Immature natural killer cell (primary cell): ENCODE data around the gene ZMPSTE24. TPM values are rescaled to one million over a fixed set of nuclear protein-coding genes. Genes with fewer than 3 reads are reported as not detected.
A peak's percentile ranks its signal among the peaks of the same experiment; 100 is the strongest.
"Not testable (repeated sequence)": the region's sequence is repeated elsewhere in the genome, so short reads cannot be mapped to it uniquely, and the experiment has no call there.

Experiments used
- DNase-seq, 3 donors: peaks; one replicate each; pipeline ENCODE4 v3.0.0; 2022; ENCODE audit warnings: mixed read lengths in 1 of 3
- H3K27ac Mint-ChIP-seq, 6 donors: one replicate each; pipeline ENCODE4 v1.8.0; 2020; ENCODE audit warnings: mixed read lengths in 6 of 6, mild to moderate bottlenecking in 5 of 6, inconsistent platforms in 4 of 6, moderate library complexity in 3 of 6
- H3K27me3 Mint-ChIP-seq, 3 donors: one replicate each; pipeline ENCODE4 v1.8.0; 2020 to 2021; ENCODE audit warnings: low read depth in 3 of 3, mild to moderate bottlenecking in 3 of 3, mixed read lengths in 3 of 3, moderate library complexity in 3 of 3, inconsistent platforms in 1 of 3
- H3K36me3 Mint-ChIP-seq, 3 donors: one replicate each; pipeline ENCODE4 v1.8.0; 2020; ENCODE audit warnings: mixed read lengths in 3 of 3, inconsistent platforms in 2 of 3, mild to moderate bottlenecking in 2 of 3
- H3K4me1 Mint-ChIP-seq, 2 donors: one replicate each; pipeline ENCODE4 v1.8.0; 2020; ENCODE audit warnings: inconsistent platforms in 2 of 2, mild to moderate bottlenecking in 2 of 2, mixed read lengths in 2 of 2, moderate library complexity in 1 of 2
- H3K4me3 Mint-ChIP-seq, 5 donors: one replicate each; pipeline ENCODE4 v1.8.0; 2020; ENCODE audit warnings: mild to moderate bottlenecking in 5 of 5, mixed read lengths in 5 of 5, inconsistent platforms in 3 of 5, moderate library complexity in 3 of 5
- H3K9me3 Mint-ChIP-seq, 6 donors: one replicate each; pipeline ENCODE4 v1.8.0; 2020; ENCODE audit warnings: mild to moderate bottlenecking in 6 of 6, mixed read lengths in 6 of 6, inconsistent platforms in 4 of 6, moderate library complexity in 3 of 6
- polyA plus RNA-seq, 3 donors: library from polyadenylated mRNA; unstranded; fragments of 300-500 nt; fragmentation: Illumina TruSeq; gene quantifications; one replicate each; pipeline ENCODE4 v1.2.3, GENCODE V29; 2021

ZMPSTE24 gene
- 10 to 100 TPM; 34.3 to 47.6 (median 41.0) TPM for polyA plus RNA-seq

DNA sequence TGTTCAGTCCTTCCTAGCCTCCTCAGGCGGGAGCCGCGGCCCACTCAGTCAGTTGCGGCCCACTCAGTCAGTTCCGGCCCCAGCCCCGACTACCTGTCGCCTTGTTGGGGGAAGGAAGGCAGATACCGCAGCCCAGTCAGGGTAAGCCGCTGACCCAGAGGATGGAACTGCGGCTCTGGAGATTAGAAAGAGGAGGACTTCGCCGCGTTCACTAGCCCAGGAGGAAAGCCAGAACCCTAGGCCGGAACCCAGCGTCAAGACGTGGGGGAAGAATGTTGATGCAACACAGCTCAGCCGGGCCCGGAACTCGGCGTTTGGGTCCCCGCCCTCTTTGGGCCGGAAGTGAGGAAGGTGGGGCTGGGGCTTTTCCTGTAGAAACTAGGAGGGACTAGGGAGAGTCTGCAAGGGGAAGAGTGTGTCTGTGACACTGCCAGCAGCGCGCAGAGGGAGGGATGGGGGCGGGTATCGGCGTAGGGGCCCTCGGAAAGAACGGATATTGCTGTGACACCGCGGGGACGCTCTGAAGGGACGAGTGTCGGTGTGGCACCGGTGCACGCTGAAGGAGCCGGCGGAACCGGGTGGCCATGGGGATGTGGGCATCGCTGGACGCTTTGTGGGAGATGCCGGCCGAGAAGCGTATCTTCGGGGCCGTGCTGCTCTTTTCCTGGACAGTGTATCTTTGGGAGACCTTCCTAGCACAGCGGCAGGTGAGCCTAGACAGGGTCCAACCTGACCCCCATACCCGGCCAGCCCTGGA lies at the start of gene ZMPSTE24:
ZMPSTE24 (plus strand) TSS at position 549 of the 757 bp plus-strand sequence; CDS start at position 585, 36 bp downstream.
- H3K27me3 Mint-ChIP-seq: peaks cover 10 to 14% (median 11%) of the 10 kb centered on the region in 3 donors
- H3K9me3 Mint-ChIP-seq: no peaks in the 10 kb centered on the region
- peaks cover 44 to 62% of the 10 kb centered on the region in 2 donors for H3K4me1 Mint-ChIP-seq
- DNase-seq: peak; percentile 94 to 96 (median 96)
- H3K36me3 Mint-ChIP-seq: peaks cover 12 to 26% (median 21%) of the 10 kb centered on the region in 3 donors
- peak within 1 kb of the TSS; percentile 92 to 99 (median 95) for H3K4me3 Mint-ChIP-seq
- peak within 1 kb of the TSS; percentile 98 to 100 (median 100) for H3K27ac Mint-ChIP-seq

DNA sequence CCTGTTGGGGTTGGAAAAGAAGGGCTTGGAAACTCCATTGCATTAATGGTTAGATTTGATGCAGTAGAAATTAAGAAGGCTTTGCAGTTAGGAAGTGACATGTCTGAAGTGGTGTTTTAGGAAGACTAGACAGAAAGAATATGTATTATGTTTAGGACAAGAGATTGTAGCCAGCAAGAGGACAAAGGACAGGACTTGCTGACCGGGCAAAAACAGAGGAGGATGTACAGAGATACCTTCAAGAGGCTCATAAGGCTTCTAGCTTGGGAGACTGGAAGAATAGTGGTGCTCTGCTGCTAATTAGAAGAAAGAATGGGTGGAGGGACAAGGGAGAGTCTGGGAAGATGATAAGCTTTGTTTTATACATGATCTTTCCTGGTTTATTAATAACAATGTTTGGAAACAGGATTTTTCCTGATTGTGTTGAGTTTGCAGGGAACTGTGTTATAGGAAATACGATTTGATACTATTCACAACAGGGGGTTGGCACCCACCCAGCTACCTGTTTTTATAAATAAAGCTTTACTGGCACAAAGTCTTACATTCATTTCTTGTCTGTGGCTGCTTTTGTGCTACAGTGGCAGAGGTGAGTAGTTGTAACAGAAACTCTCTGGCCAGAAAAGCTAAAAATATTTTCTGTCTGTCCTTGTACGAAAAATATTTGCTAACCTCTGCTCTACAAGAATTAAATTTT lies 47.4 kb upstream of the ZMPSTE24 start:
- peaks cover 0 to 2% (median 0%) of the 10 kb centered on the region in 3 donors for H3K27me3 Mint-ChIP-seq
- H3K36me3 Mint-ChIP-seq: peaks cover 0 to 16% (median 4%) of the 10 kb centered on the region in 3 donors
- H3K27ac Mint-ChIP-seq: peak overlapping the region in 3 of 6 donors; percentile 1 to 12 (median 5)
- peaks cover 6 to 18% of the 10 kb centered on the region in 2 donors for H3K4me1 Mint-ChIP-seq
- DNase-seq: no peak
- no peaks in the 10 kb centered on the region for H3K9me3 Mint-ChIP-seq
- no peak overlapping the region for H3K4me3 Mint-ChIP-seq

DNA sequence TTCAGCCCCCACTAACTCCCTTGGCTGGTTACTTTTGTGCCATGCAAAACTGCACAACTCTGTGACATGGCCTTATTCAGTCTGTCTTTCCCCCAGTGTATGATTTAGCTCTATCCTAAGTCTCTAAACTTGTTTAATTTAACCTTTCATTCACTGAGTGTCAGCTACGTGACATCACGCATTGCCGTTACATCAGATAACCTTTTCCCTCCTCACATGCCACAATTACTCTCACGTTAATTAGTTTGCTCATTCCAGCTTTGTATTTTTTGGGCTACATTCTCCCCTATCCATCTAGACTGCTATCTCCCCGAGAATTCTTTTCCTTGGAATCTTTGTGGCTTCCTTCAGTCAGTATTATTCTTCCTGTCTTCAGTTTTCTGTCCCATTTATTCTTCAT lies 39.7 kb upstream of the ZMPSTE24 start:
- no peaks in the 10 kb centered on the region for H3K9me3 Mint-ChIP-seq
- no peak overlapping the region for H3K27ac Mint-ChIP-seq
- H3K36me3 Mint-ChIP-seq: peaks cover 0 to 6% (median 0%) of the 10 kb centered on the region in 3 donors
- no peaks in the 10 kb centered on the region for H3K27me3 Mint-ChIP-seq
- DNase-seq: no peak
- H3K4me3 Mint-ChIP-seq: no peak overlapping the region
- H3K4me1 Mint-ChIP-seq: no peaks in the 10 kb centered on the region

DNA sequence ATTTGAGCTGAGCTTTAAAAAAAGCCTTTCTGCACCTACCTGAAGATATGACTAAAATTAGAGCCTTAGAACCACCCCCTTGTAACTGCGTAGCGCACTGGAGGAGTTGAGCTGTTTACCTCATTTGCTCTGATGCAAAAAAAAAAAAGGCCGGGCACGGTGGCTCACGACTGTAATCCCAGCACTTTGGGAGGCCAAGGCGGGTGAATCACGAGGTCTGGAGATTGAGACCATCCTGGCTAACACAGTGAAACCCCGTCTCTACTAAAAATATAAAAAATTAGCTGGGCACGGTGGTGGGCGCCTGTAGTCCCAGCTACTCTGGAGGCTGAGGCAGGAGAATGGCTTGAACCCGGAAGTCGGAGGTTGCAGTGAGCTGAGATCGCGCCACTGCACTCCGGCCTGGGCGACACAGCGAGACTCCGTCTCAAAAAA lies 36.5 kb upstream of the ZMPSTE24 start:
- H3K4me3 Mint-ChIP-seq, H3K27ac Mint-ChIP-seq, H3K4me1 Mint-ChIP-seq, H3K9me3 Mint-ChIP-seq, DNase-seq, H3K27me3 Mint-ChIP-seq: not testable (repeated sequence)
- peaks cover 0 to 10% (median 0%) of the 10 kb centered on the region in 3 donors for H3K36me3 Mint-ChIP-seq

DNA sequence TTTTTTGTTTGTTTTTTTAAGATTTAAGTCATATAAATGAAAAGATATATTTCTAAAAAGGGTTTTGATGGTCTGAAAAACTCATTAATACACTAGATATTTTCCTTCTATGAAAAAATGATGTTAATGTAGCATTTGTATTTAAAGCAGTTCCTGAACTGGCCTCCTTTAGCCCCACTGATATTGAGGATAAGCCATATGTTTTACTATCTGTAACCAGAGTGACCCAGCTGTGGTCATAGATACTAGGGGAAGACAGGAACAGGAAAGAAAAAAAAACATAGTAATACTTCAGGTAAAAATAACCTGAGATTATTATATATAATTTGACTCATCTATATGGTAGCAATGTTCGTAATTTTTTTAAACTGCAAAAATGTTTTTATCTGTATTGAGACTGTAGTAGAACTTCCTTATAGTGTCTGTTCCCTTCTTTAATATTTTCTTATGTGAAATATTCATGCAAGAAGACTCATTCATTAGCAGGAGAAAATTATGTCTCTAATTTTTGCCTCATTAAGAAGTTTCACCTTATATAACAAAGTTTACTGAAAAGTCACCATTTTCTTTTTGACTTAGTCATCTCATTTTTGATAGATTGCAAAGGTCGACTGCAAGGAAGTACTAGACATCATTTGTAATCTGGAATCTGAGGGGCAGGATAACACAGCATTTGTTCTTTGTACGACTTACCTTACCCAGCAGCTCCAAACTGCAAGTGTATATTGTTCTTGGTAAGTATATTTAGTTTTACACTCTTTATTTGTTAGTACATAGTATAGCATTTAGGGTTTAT lies 35.9 kb upstream of the ZMPSTE24 start:
- H3K9me3 Mint-ChIP-seq: no peaks in the 10 kb centered on the region
- H3K27me3 Mint-ChIP-seq: no peaks in the 10 kb centered on the region
- DNase-seq: no peak
- no peaks in the 10 kb centered on the region for H3K4me1 Mint-ChIP-seq
- H3K36me3 Mint-ChIP-seq: peaks cover 0 to 10% (median 0%) of the 10 kb centered on the region in 3 donors
- no peak overlapping the region for H3K4me3 Mint-ChIP-seq
- no peak overlapping the region for H3K27ac Mint-ChIP-seq

DNA sequence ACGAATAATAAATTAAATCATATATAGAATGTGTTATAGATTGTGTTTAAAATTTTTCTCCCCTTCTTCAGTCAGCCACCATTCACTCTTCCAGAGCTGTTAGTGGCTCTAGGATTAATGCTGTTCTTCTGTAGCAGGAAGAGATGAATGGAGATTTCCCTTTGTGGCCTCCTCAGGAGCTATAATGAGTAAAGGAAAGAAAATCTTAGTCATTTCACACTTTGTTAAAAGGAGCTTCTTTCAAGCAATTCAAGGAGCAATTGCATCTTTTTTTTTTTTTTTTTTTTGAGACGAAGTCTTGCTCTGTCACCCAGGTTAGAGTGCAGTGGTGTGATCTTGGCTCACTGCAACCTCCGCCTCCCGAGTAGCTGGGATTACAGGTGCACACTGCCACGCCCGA lies 34.0 kb upstream of the ZMPSTE24 start:
- H3K9me3 Mint-ChIP-seq: no peaks in the 10 kb centered on the region
- peaks cover 0 to 4% (median 0%) of the 10 kb centered on the region in 3 donors for H3K36me3 Mint-ChIP-seq
- DNase-seq: no peak
- no peak overlapping the region for H3K4me3 Mint-ChIP-seq
- H3K27ac Mint-ChIP-seq: no peak overlapping the region
- no peaks in the 10 kb centered on the region for H3K27me3 Mint-ChIP-seq
- H3K4me1 Mint-ChIP-seq: no peaks in the 10 kb centered on the region

DNA sequence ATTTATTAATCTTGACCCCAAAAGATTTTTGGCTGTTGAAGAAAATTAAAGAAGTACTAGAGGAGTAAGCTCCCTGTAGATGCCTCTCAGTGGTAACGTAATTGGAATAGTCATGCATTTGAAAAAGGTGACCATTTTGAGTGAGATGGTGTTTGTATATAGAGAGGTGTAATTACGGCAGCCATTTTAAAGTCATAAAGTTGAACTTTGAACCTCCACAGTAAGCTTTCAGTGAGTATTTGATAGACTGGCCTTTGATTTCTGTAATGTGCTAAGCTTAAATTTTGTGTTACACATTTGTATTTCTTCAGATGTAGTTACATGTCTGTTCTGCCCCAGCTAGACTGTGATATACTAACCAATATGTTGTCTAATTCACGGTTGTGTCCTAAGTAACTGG lies 31.8 kb upstream of the ZMPSTE24 start:
- Mint-ChIP-seq H3K27me3 (no peaks in the 10 kb centered on the region), H3K27ac (peak overlapping the region in 1 of 6 donors; percentile 55), H3K9me3 (no peaks in the 10 kb centered on the region), H3K4me1 (no peaks in the 10 kb centered on the region), H3K4me3 (no peak overlapping the region), H3K36me3 (peaks cover 0 to 6% (median 4%) of the 10 kb centered on the region in 3 donors)
- DNase-seq: no peak

DNA sequence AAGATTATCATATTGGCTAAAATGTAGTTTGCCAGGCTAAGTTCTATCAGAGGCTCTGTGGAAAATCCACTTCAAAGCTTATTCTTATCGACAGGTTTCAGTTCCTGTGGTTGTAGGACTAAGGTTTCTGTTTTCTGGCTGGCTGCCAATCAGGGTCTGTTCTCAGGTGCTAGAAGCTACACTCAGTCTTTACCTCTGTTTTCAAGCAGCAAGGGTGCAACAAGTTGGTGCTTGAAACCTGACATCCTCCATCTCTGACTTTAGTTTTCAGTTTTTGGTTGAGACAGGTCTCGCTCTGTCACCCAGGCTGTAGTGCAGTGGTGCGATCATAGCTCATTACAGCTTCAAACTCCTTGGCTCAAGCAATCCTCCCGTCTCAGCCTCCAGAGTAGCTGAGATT lies 25.6 kb upstream of the ZMPSTE24 start:
- no peaks in the 10 kb centered on the region for H3K9me3 Mint-ChIP-seq
- no peaks in the 10 kb centered on the region for H3K27me3 Mint-ChIP-seq
- H3K36me3 Mint-ChIP-seq: peaks cover 17 to 34% (median 21%) of the 10 kb centered on the region in 3 donors
- no peak overlapping the region for H3K4me3 Mint-ChIP-seq
- no peaks in the 10 kb centered on the region for H3K4me1 Mint-ChIP-seq
- no peak overlapping the region for H3K27ac Mint-ChIP-seq
- no peak for DNase-seq

DNA sequence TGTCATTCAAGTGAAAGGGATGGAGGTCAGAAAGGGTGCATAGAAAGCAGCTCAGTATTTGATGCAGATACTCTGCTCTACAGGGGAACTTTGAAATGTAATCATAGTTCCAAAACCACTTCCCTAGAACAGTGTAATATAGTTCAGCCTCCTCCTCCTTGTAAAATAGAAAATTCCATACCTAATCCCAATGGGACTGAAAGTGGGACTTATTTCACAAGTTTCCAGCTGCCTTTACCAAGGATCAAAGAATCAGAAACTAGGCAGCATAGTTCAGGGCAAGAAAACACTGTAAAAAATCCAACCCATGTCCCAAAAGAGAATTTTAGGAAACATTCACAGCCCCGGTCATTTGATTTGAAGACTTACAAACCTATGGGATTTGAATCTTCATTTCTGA lies 18.4 kb upstream of the ZMPSTE24 start:
- H3K9me3 Mint-ChIP-seq: no peaks in the 10 kb centered on the region
- no peak overlapping the region for H3K4me3 Mint-ChIP-seq
- H3K27me3 Mint-ChIP-seq: no peaks in the 10 kb centered on the region
- no peak overlapping the region for H3K27ac Mint-ChIP-seq
- peaks cover 6 to 7% of the 10 kb centered on the region in 2 donors for H3K4me1 Mint-ChIP-seq
- no peak for DNase-seq
- peaks cover 19 to 28% (median 19%) of the 10 kb centered on the region in 3 donors for H3K36me3 Mint-ChIP-seq

DNA sequence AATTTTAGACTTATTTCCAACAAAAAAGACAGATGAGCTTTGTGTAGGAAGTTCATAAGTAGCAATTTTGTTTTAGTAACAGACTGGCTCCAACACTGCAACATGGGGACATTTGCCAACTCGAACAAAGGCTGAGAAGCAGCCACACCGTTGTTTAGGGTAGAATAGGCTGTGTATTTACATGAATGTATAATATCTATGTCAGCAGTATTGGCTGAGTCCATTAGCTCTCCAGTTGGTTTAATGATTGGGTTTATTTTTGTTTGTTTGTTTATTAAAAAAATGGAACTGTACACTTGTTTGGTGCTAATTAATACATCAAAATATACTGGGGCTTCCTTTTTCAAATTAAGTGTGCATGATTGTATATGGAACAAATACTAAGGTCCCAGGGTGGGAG lies 17.6 kb upstream of the ZMPSTE24 start:
- Mint-ChIP-seq H3K4me1 (peaks cover 6 to 7% of the 10 kb centered on the region in 2 donors), H3K9me3 (no peaks in the 10 kb centered on the region), H3K36me3 (peaks cover 15 to 28% (median 19%) of the 10 kb centered on the region in 3 donors), H3K27ac (no peak overlapping the region), H3K27me3 (no peaks in the 10 kb centered on the region), H3K4me3 (no peak overlapping the region)
- no peak for DNase-seq

DNA sequence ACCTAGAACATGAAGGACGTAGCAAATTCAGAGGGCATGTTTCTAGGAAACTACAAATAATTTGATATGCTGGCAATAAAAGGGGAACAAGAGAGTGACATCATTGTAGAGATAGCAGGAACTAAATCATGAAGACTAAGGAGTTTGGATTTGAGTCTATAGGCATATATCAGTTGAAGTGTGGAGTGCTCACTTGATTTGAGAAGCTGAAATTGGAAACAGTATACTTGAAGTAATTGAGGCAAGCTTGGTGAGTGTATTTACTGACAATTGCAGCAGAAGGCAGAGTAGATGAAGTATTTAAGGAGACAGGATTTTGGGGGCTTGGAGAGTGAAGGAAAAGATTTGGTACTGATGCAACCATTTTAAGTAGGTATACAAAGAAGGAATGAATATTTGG lies 16.7 kb upstream of the ZMPSTE24 start:
- no peaks in the 10 kb centered on the region for H3K9me3 Mint-ChIP-seq
- H3K36me3 Mint-ChIP-seq: peaks cover 7 to 22% (median 11%) of the 10 kb centered on the region in 3 donors
- no peaks in the 10 kb centered on the region for H3K27me3 Mint-ChIP-seq
- peak overlapping the region in 1 of 5 donors; percentile 50 for H3K4me3 Mint-ChIP-seq
- peaks cover 6 to 7% of the 10 kb centered on the region in 2 donors for H3K4me1 Mint-ChIP-seq
- peak overlapping the region in 4 of 6 donors; percentile 4 to 85 (median 60) for H3K27ac Mint-ChIP-seq
- no peak for DNase-seq

DNA sequence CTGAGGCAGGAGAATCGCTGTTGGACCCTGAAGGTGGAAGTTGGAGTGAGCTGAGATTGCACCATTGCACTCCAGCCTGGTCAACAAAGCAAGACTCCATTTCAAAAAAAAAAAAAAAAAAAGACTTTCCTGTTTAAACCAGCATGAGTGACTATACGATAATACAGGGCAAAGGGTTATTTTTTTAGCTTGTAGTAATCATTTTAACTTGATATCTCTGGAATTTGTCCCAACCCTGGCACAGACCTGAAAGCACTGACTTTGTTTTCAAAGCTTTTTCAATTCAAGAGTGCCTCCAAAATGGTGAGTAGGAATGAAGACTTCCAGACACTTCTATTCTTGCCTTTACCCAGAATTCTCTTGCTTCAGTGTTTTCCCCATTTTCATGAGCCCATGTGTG lies 14.7 kb upstream of the ZMPSTE24 start:
- Mint-ChIP-seq H3K27ac (no peak overlapping the region), H3K9me3 (no peaks in the 10 kb centered on the region), H3K27me3 (no peaks in the 10 kb centered on the region), H3K4me3 (no peak overlapping the region), H3K4me1 (peaks cover 6 to 7% of the 10 kb centered on the region in 2 donors), H3K36me3 (peaks cover 0 to 4% (median 0%) of the 10 kb centered on the region in 3 donors)
- no peak for DNase-seq

DNA sequence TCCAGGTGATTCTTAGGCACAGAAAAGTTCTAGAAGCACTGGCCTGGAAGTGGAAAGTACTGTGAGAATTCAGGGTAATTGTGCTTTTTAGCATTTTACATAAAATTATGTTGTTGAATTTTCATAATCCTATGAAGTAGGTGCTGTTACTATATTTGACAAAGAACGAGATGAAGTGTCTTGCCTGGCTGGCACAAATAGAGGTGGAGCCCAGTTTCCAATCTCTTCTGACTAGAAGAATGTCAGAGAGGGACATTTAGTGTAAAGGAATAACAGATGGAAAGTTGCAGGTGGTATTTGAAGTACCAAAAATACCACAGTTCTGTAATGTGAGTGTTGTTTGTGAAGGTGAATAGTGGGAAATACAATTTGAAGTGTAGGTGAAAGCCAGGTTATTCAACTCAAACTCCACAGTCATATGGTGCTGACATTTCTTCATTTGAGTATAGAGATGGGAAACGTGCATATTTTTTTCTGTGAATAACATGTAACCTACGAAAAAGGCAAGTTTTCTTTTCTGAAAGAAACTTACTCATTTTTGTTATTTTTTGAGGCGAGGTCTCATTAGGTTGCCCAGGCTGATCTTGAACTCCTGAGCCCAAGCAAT lies 13.8 kb upstream of the ZMPSTE24 start:
- Mint-ChIP-seq H3K4me1 (peaks cover 6 to 7% of the 10 kb centered on the region in 2 donors), H3K4me3 (no peak overlapping the region), H3K27me3 (peaks cover 0 to 2% (median 0%) of the 10 kb centered on the region in 3 donors), H3K27ac (peak overlapping the region in 1 of 6 donors; percentile 30), H3K9me3 (no peaks in the 10 kb centered on the region), H3K36me3 (no peaks in the 10 kb centered on the region)
- no peak for DNase-seq
